ENCODE data around the gene MSRB3. TPM values are rescaled to one million over a fixed set of nuclear protein-coding genes. Genes with fewer than 3 reads are reported as not detected.

Gene MSRB3
- total and polyA plus RNA-seq, 7 experiments from 2014 or later, result 0.37 to 1.8 TPM; not detected in 5

DNA sequence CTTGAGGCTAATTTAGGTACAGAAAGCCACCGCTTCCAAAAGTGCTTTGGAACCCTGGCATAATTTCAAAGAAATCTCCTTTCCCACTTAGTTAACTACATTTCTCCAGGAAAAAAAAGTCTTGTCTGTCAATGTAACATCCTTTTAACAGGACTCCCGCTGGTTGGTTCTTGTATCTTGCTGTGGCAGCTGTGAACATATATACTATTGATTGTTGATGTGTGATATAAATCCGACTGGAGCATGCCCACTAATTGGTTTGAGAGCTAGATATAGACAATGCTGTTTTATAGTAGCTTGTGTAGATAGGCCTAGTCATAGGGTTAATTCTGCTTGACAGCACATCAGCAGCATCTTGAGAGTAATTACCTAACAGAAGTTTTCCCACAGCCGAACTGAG is 89.6 kb downstream of the MSRB3 start:
- no peaks in the 10 kb centered on the region for H3K4me1 Mint-ChIP-seq
- peaks cover 0 to 5% (median 0%) of the 10 kb centered on the region in 5 donors for H3K27me3 Mint-ChIP-seq
- no peaks in the 10 kb centered on the region for H3K9me3 Mint-ChIP-seq
- Histone ChIP-seq H3K4me1 (ENCODE audit: control insufficient read depth in 2 of 2, insufficient read depth in 2 of 2, low read length in 2 of 2) (no peaks in the 10 kb centered on the region), H3K4me3 (ENCODE audit: low read length) (no peak overlapping the region), H3K27me3 (ENCODE audit: control insufficient read depth in 2 of 2, insufficient read depth in 2 of 2, low read length in 2 of 2) (no peaks in the 10 kb centered on the region), H3K9me3 (ENCODE audit: control insufficient read depth in 2 of 3, low read length in 3 of 3) (no peaks in the 10 kb centered on the region), H3K36me3 (ENCODE audit: control insufficient read depth in 2 of 3, insufficient read depth in 3 of 3, low read length in 3 of 3) (no peaks in the 10 kb centered on the region), H3K27ac (ENCODE audit: low read depth, low read length) (no peak overlapping the region)
- ATAC-seq, result no peak
- no peak for DNase-seq
- intact Hi-C loops (cut with micrococcal nuclease), result no loop called here
- ChIA-PET CTCF (no interaction called here), POLR2A (no interaction called here)
- H3K36me3 Mint-ChIP-seq, result no peaks in the 10 kb centered on the region
- H3K4me3 Mint-ChIP-seq, result no peak overlapping the region
- H3K27ac Mint-ChIP-seq, result no peak overlapping the region

DNA sequence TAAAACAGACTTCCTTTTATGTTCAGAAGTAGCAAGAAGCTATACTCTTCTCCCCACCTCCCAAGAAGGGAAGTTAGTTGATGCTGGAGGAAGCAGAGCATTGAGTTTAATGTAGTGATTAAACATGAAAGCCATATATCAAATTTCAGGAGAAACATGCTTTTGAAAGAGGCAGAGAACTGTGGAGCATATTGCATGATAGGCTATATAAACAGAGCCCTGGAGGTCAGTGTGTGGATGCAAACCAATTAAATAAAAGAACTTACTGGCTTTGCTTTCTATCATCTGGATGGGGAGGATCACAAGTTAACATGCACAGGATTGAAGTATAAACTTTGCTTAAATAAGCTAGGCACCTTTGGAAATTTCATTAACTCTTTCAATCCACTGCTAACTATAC is 94.1 kb downstream of the MSRB3 start:
- Histone ChIP-seq H3K9me3 (ENCODE audit: control insufficient read depth in 2 of 3, low read length in 3 of 3) (no peaks in the 10 kb centered on the region), H3K27ac (ENCODE audit: low read depth, low read length) (no peak overlapping the region), H3K4me3 (ENCODE audit: low read length) (no peak overlapping the region), H3K36me3 (ENCODE audit: control insufficient read depth in 2 of 3, insufficient read depth in 3 of 3, low read length in 3 of 3) (no peaks in the 10 kb centered on the region), H3K27me3 (ENCODE audit: control insufficient read depth in 2 of 2, insufficient read depth in 2 of 2, low read length in 2 of 2) (no peaks in the 10 kb centered on the region), H3K4me1 (ENCODE audit: control insufficient read depth in 2 of 2, insufficient read depth in 2 of 2, low read length in 2 of 2) (no peaks in the 10 kb centered on the region)
- DNase-seq, result no peak
- H3K9me3 Mint-ChIP-seq, result no peaks in the 10 kb centered on the region
- peaks cover 0 to 4% (median 0%) of the 10 kb centered on the region in 5 donors for H3K27me3 Mint-ChIP-seq
- ATAC-seq, result no peak
- POLR2A ChIA-PET, result no interaction called here
- H3K4me3 Mint-ChIP-seq, result no peak overlapping the region
- no peak overlapping the region for H3K27ac Mint-ChIP-seq
- no peaks in the 10 kb centered on the region for H3K36me3 Mint-ChIP-seq
- H3K4me1 Mint-ChIP-seq, result no peaks in the 10 kb centered on the region
- intact Hi-C loops (cut with micrococcal nuclease), result no loop called here
- CTCF ChIA-PET, result no interaction called here

DNA sequence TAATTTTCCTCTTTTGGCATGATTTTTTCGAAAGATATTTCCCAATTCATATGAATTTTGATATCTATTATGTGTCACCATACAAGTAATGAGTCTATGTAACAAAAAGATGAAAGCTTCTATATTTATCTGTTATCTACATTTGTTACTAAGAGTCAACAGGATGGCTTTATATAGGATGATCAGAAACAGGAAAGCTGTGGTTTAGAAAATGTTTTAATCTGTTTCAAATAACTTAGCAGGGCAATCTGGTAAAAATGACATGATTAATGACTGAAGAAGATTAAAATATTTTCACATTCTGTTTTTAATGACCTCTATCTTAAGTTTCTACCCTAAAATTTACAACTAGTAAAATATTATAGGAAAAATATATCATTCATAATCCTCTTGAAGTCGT is 105.8 kb downstream of the MSRB3 start:
- intact Hi-C loops (cut with micrococcal nuclease), result no loop called here
- Histone ChIP-seq H3K27me3 (ENCODE audit: control insufficient read depth in 2 of 2, insufficient read depth in 2 of 2, low read length in 2 of 2) (no peaks in the 10 kb centered on the region), H3K4me1 (ENCODE audit: control insufficient read depth in 2 of 2, insufficient read depth in 2 of 2, low read length in 2 of 2) (no peaks in the 10 kb centered on the region), H3K4me3 (ENCODE audit: low read length) (no peak overlapping the region), H3K36me3 (ENCODE audit: control insufficient read depth in 2 of 3, insufficient read depth in 3 of 3, low read length in 3 of 3) (no peaks in the 10 kb centered on the region), H3K9me3 (ENCODE audit: control insufficient read depth in 2 of 3, low read length in 3 of 3) (no peaks in the 10 kb centered on the region), H3K27ac (ENCODE audit: low read depth, low read length) (no peak overlapping the region)
- DNase-seq, result no peak
- H3K27ac Mint-ChIP-seq, result no peak overlapping the region
- H3K9me3 Mint-ChIP-seq, result no peaks in the 10 kb centered on the region
- ChIA-PET CTCF (no interaction called here), POLR2A (no interaction called here)
- H3K36me3 Mint-ChIP-seq, result no peaks in the 10 kb centered on the region
- H3K4me3 Mint-ChIP-seq, result no peak overlapping the region
- no peaks in the 10 kb centered on the region for H3K4me1 Mint-ChIP-seq
- no peak for ATAC-seq
- H3K27me3 Mint-ChIP-seq, result peaks cover 0 to 7% (median under 1%) of the 10 kb centered on the region in 5 donors

GRCh38 chr12:65387396-65387795 is 108.9 kb downstream of the MSRB3 start:
- Histone ChIP-seq H3K9me3 (ENCODE audit: control insufficient read depth in 2 of 3, low read length in 3 of 3) (no peaks in the 10 kb centered on the region), H3K27ac (ENCODE audit: low read depth, low read length) (no peak overlapping the region), H3K27me3 (ENCODE audit: control insufficient read depth in 2 of 2, insufficient read depth in 2 of 2, low read length in 2 of 2) (no peaks in the 10 kb centered on the region), H3K4me3 (ENCODE audit: low read length) (no peak overlapping the region), H3K4me1 (ENCODE audit: control insufficient read depth in 2 of 2, insufficient read depth in 2 of 2, low read length in 2 of 2) (no peaks in the 10 kb centered on the region), H3K36me3 (ENCODE audit: control insufficient read depth in 2 of 3, insufficient read depth in 3 of 3, low read length in 3 of 3) (no peaks in the 10 kb centered on the region)
- DNase-seq, result no peak
- ATAC-seq, result no peak
- Mint-ChIP-seq H3K4me3 (no peak overlapping the region), H3K4me1 (no peaks in the 10 kb centered on the region), H3K27me3 (peaks cover 0 to 16% (median 3%) of the 10 kb centered on the region in 5 donors), H3K9me3 (no peaks in the 10 kb centered on the region), H3K27ac (no peak overlapping the region), H3K36me3 (no peaks in the 10 kb centered on the region)
- intact Hi-C loops (cut with micrococcal nuclease), result no loop called here
- ChIA-PET POLR2A (no interaction called here), CTCF (no interaction called here)

- Histone ChIP-seq H3K4me3 (ENCODE audit: low read length) (no peak overlapping the region), H3K9me3 (ENCODE audit: control insufficient read depth in 2 of 3, low read length in 3 of 3) (no peaks in the 10 kb centered on the region), H3K27me3 (ENCODE audit: control insufficient read depth in 2 of 2, insufficient read depth in 2 of 2, low read length in 2 of 2) (no peaks in the 10 kb centered on the region), H3K36me3 (ENCODE audit: control insufficient read depth in 2 of 3, insufficient read depth in 3 of 3, low read length in 3 of 3) (no peaks in the 10 kb centered on the region), H3K27ac (ENCODE audit: low read depth, low read length) (no peak overlapping the region), H3K4me1 (ENCODE audit: control insufficient read depth in 2 of 2, insufficient read depth in 2 of 2, low read length in 2 of 2) (no peaks in the 10 kb centered on the region)
- Mint-ChIP-seq H3K27ac (no peak overlapping the region), H3K4me3 (no peak overlapping the region), H3K36me3 (no peaks in the 10 kb centered on the region), H3K4me1 (no peaks in the 10 kb centered on the region), H3K27me3 (peaks cover 0 to 16% (median 3%) of the 10 kb centered on the region in 5 donors), H3K9me3 (peaks cover 0 to 3% (median 2%) of the 10 kb centered on the region in 11 donors)
- intact Hi-C loops (cut with micrococcal nuclease), result no loop called here
- ChIA-PET POLR2A (no interaction called here), CTCF (no interaction called here)
- ATAC-seq (no peak), DNase-seq (no peak)
Observed at GRCh38 chr12:65389436-65389835, 111.0 kb downstream of the MSRB3 start.

GRCh38 chr12:65391711-65392110 is 113.2 kb downstream of the MSRB3 start:
- CTCF ChIA-PET, result no interaction called here
- H3K27me3 ChIP-seq (ENCODE audit: control insufficient read depth in 2 of 2, insufficient read depth in 2 of 2, low read length in 2 of 2), result no peaks in the 10 kb centered on the region
- DNase-seq (no peak), ATAC-seq (no peak)
- H3K9me3 ChIP-seq (ENCODE audit: control insufficient read depth in 2 of 3, low read length in 3 of 3), result no peaks in the 10 kb centered on the region
- H3K4me3 ChIP-seq (ENCODE audit: low read length), result no peak overlapping the region
- Mint-ChIP-seq H3K9me3 (peaks cover 1 to 22% (median 8%) of the 10 kb centered on the region in 11 donors), H3K4me1 (no peaks in the 10 kb centered on the region), H3K4me3 (no peak overlapping the region), H3K27ac (no peak overlapping the region), H3K27me3 (peaks cover 0 to 10% (median 0%) of the 10 kb centered on the region in 5 donors), H3K36me3 (no peaks in the 10 kb centered on the region)
- POLR2A ChIA-PET, result no interaction called here
- H3K36me3 ChIP-seq (ENCODE audit: control insufficient read depth in 2 of 3, insufficient read depth in 3 of 3, low read length in 3 of 3), result no peaks in the 10 kb centered on the region
- intact Hi-C loops (cut with micrococcal nuclease), result no loop called here
- no peak overlapping the region for H3K27ac ChIP-seq (ENCODE audit: low read depth, low read length)
- H3K4me1 ChIP-seq (ENCODE audit: control insufficient read depth in 2 of 2, insufficient read depth in 2 of 2, low read length in 2 of 2), result no peaks in the 10 kb centered on the region

GRCh38 chr12:65392491-65392890 is 114.0 kb downstream of the MSRB3 start:
- Mint-ChIP-seq H3K27ac (no peak overlapping the region), H3K27me3 (peaks cover 0 to 10% (median 0%) of the 10 kb centered on the region in 5 donors), H3K4me1 (no peaks in the 10 kb centered on the region), H3K36me3 (no peaks in the 10 kb centered on the region), H3K4me3 (no peak overlapping the region), H3K9me3 (peaks cover 1 to 30% (median 8%) of the 10 kb centered on the region in 11 donors)
- Histone ChIP-seq H3K4me3 (ENCODE audit: low read length) (no peak overlapping the region), H3K36me3 (ENCODE audit: control insufficient read depth in 2 of 3, insufficient read depth in 3 of 3, low read length in 3 of 3) (no peaks in the 10 kb centered on the region), H3K27me3 (ENCODE audit: control insufficient read depth in 2 of 2, insufficient read depth in 2 of 2, low read length in 2 of 2) (no peaks in the 10 kb centered on the region), H3K27ac (ENCODE audit: low read depth, low read length) (no peak overlapping the region), H3K4me1 (ENCODE audit: control insufficient read depth in 2 of 2, insufficient read depth in 2 of 2, low read length in 2 of 2) (no peaks in the 10 kb centered on the region), H3K9me3 (ENCODE audit: control insufficient read depth in 2 of 3, low read length in 3 of 3) (no peaks in the 10 kb centered on the region)
- POLR2A ChIA-PET, result no interaction called here
- ATAC-seq (no peak), DNase-seq (no peak)
- CTCF ChIA-PET, result interaction anchor here (0.6 kb wide), 1 partner anchor 74 kb away, joined by 3 read pairs; no protein-coding TSS in a partner anchor
- intact Hi-C loops (cut with micrococcal nuclease), result no loop called here
